ENCODE results near the gene TSPAN4.

Gene TSPAN4

GRCh38 chr11:852762-853161 lies 10.1 kb downstream of the TSPAN4 start:
- no peak overlapping the region for H3K9ac ChIP-seq (ENCODE audit: low read depth in 1 of 2, low read length in 2 of 2)
- no peak overlapping the region for H3K4me3 ChIP-seq (ENCODE audit: low read length in 2 of 2)
- no peaks in the 10 kb centered on the region for H3K9me3 ChIP-seq (ENCODE audit: control insufficient read depth in 2 of 2, low read length in 2 of 2)
- H3K27ac ChIP-seq (ENCODE audit: low read depth in 2 of 2, low read length in 2 of 2) = no peak overlapping the region
- peaks cover 6 to 8% of the 10 kb centered on the region in 2 donors for H3K4me1 ChIP-seq (ENCODE audit: control insufficient read depth in 2 of 2, insufficient read depth in 2 of 2, low read length in 2 of 2)
- no peaks in the 10 kb centered on the region for H3K36me3 ChIP-seq (ENCODE audit: control insufficient read depth in 2 of 2, insufficient read depth in 2 of 2, low read length in 2 of 2)
- peaks cover 16 to 19% of the 10 kb centered on the region in 2 donors for H3K27me3 ChIP-seq (ENCODE audit: control insufficient read depth in 2 of 2, insufficient read depth in 2 of 2, low read length in 2 of 2)

GRCh38 chr11:853682-854448 lies 11.2 kb downstream of the TSPAN4 start:
- Histone ChIP-seq H3K27ac (ENCODE audit: low read depth in 2 of 2, low read length in 2 of 2) (no peak overlapping the region), H3K27me3 (ENCODE audit: control insufficient read depth in 2 of 2, insufficient read depth in 2 of 2, low read length in 2 of 2) (peaks cover 11 to 13% of the 10 kb centered on the region in 2 donors), H3K36me3 (ENCODE audit: control insufficient read depth in 2 of 2, insufficient read depth in 2 of 2, low read length in 2 of 2) (no peaks in the 10 kb centered on the region), H3K4me3 (ENCODE audit: low read length in 2 of 2) (no peak overlapping the region), H3K9me3 (ENCODE audit: control insufficient read depth in 2 of 2, low read length in 2 of 2) (no peaks in the 10 kb centered on the region), H3K9ac (ENCODE audit: low read depth in 1 of 2, low read length in 2 of 2) (no peak overlapping the region), H3K4me1 (ENCODE audit: control insufficient read depth in 2 of 2, insufficient read depth in 2 of 2, low read length in 2 of 2) (peaks cover 0 to 3% of the 10 kb centered on the region in 2 donors)

- no peak overlapping the region for H3K4me3 ChIP-seq (ENCODE audit: low read length in 2 of 2)
- peaks cover under 1 to 5% of the 10 kb centered on the region in 2 donors for H3K4me1 ChIP-seq (ENCODE audit: control insufficient read depth in 2 of 2, insufficient read depth in 2 of 2, low read length in 2 of 2)
Observed at GRCh38 chr11:854601-855329, 12.1 kb downstream of the TSPAN4 start.

GRCh38 chr11:855330-855674 lies 12.7 kb downstream of the TSPAN4 start:
- Histone ChIP-seq H3K4me1 (ENCODE audit: control insufficient read depth in 2 of 2, insufficient read depth in 2 of 2, low read length in 2 of 2) (peaks cover 6 to 9% of the 10 kb centered on the region in 2 donors), H3K27ac (ENCODE audit: low read depth in 2 of 2, low read length in 2 of 2) (no peak overlapping the region), H3K9me3 (ENCODE audit: control insufficient read depth in 2 of 2, low read length in 2 of 2) (no peaks in the 10 kb centered on the region), H3K27me3 (ENCODE audit: control insufficient read depth in 2 of 2, insufficient read depth in 2 of 2, low read length in 2 of 2) (peaks cover 10 to 11% of the 10 kb centered on the region in 2 donors), H3K4me3 (ENCODE audit: low read length in 2 of 2) (no peak overlapping the region), H3K36me3 (ENCODE audit: control insufficient read depth in 2 of 2, insufficient read depth in 2 of 2, low read length in 2 of 2) (no peaks in the 10 kb centered on the region), H3K9ac (ENCODE audit: low read depth in 1 of 2, low read length in 2 of 2) (no peak overlapping the region)

More at GRCh38 chr11:854601-855329, 12.1 kb downstream of the TSPAN4 start:
- no peaks in the 10 kb centered on the region for H3K9me3 ChIP-seq (ENCODE audit: control insufficient read depth in 2 of 2, low read length in 2 of 2)
- no peaks in the 10 kb centered on the region for H3K36me3 ChIP-seq (ENCODE audit: control insufficient read depth in 2 of 2, insufficient read depth in 2 of 2, low read length in 2 of 2)
- no peak overlapping the region for H3K9ac ChIP-seq (ENCODE audit: low read depth in 1 of 2, low read length in 2 of 2)
- peaks cover 11 to 13% of the 10 kb centered on the region in 2 donors for H3K27me3 ChIP-seq (ENCODE audit: control insufficient read depth in 2 of 2, insufficient read depth in 2 of 2, low read length in 2 of 2)
- no peak overlapping the region for H3K27ac ChIP-seq (ENCODE audit: low read depth in 2 of 2, low read length in 2 of 2)

GRCh38 chr11:855796-856195 lies 13.1 kb downstream of the TSPAN4 start:
- H3K9ac ChIP-seq (ENCODE audit: low read depth in 1 of 2, low read length in 2 of 2) = no peak overlapping the region
- H3K27ac ChIP-seq (ENCODE audit: low read depth in 2 of 2, low read length in 2 of 2) = no peak overlapping the region
- peaks cover 6 to 9% of the 10 kb centered on the region in 2 donors for H3K4me1 ChIP-seq (ENCODE audit: control insufficient read depth in 2 of 2, insufficient read depth in 2 of 2, low read length in 2 of 2)
- H3K9me3 ChIP-seq (ENCODE audit: control insufficient read depth in 2 of 2, low read length in 2 of 2) = no peaks in the 10 kb centered on the region
- no peaks in the 10 kb centered on the region for H3K36me3 ChIP-seq (ENCODE audit: control insufficient read depth in 2 of 2, insufficient read depth in 2 of 2, low read length in 2 of 2)
- H3K27me3 ChIP-seq (ENCODE audit: control insufficient read depth in 2 of 2, insufficient read depth in 2 of 2, low read length in 2 of 2) = peaks cover 6 to 8% of the 10 kb centered on the region in 2 donors
- H3K4me3 ChIP-seq (ENCODE audit: low read length in 2 of 2) = no peak overlapping the region

- no peaks in the 10 kb centered on the region for H3K36me3 ChIP-seq (ENCODE audit: control insufficient read depth in 2 of 2, insufficient read depth in 2 of 2, low read length in 2 of 2)
- no peaks in the 10 kb centered on the region for H3K9me3 ChIP-seq (ENCODE audit: control insufficient read depth in 2 of 2, low read length in 2 of 2)
- H3K4me3 ChIP-seq (ENCODE audit: low read length in 2 of 2) = no peak overlapping the region
- no peak overlapping the region for H3K27ac ChIP-seq (ENCODE audit: low read depth in 2 of 2, low read length in 2 of 2)
- no peak overlapping the region for H3K9ac ChIP-seq (ENCODE audit: low read depth in 1 of 2, low read length in 2 of 2)
- H3K27me3 ChIP-seq (ENCODE audit: control insufficient read depth in 2 of 2, insufficient read depth in 2 of 2, low read length in 2 of 2) = peaks cover 1 to 6% of the 10 kb centered on the region in 2 donors
- H3K4me1 ChIP-seq (ENCODE audit: control insufficient read depth in 2 of 2, insufficient read depth in 2 of 2, low read length in 2 of 2) = peaks cover 6 to 9% of the 10 kb centered on the region in 2 donors
Observed at GRCh38 chr11:856397-856796, 13.7 kb downstream of the TSPAN4 start.

- Histone ChIP-seq H3K4me3 (ENCODE audit: low read length in 2 of 2) (no peak overlapping the region), H3K9ac (ENCODE audit: low read depth in 1 of 2, low read length in 2 of 2) (no peak overlapping the region), H3K27me3 (ENCODE audit: control insufficient read depth in 2 of 2, insufficient read depth in 2 of 2, low read length in 2 of 2) (peaks cover 3 to 16% of the 10 kb centered on the region in 2 donors), H3K27ac (ENCODE audit: low read depth in 2 of 2, low read length in 2 of 2) (no peak overlapping the region), H3K4me1 (ENCODE audit: control insufficient read depth in 2 of 2, insufficient read depth in 2 of 2, low read length in 2 of 2) (peaks cover 11 to 14% of the 10 kb centered on the region in 2 donors), H3K36me3 (ENCODE audit: control insufficient read depth in 2 of 2, insufficient read depth in 2 of 2, low read length in 2 of 2) (no peaks in the 10 kb centered on the region), H3K9me3 (ENCODE audit: control insufficient read depth in 2 of 2, low read length in 2 of 2) (no peaks in the 10 kb centered on the region)
Observed at GRCh38 chr11:858053-858761, 15.6 kb downstream of the TSPAN4 start.

- Histone ChIP-seq H3K27me3 (ENCODE audit: control insufficient read depth in 2 of 2, insufficient read depth in 2 of 2, low read length in 2 of 2) (peaks cover 3 to 21% of the 10 kb centered on the region in 2 donors), H3K27ac (ENCODE audit: low read depth in 2 of 2, low read length in 2 of 2) (no peak overlapping the region), H3K4me1 (ENCODE audit: control insufficient read depth in 2 of 2, insufficient read depth in 2 of 2, low read length in 2 of 2) (peaks cover 11 to 14% of the 10 kb centered on the region in 2 donors), H3K4me3 (ENCODE audit: low read length in 2 of 2) (no peak overlapping the region), H3K36me3 (ENCODE audit: control insufficient read depth in 2 of 2, insufficient read depth in 2 of 2, low read length in 2 of 2) (no peaks in the 10 kb centered on the region), H3K9ac (ENCODE audit: low read depth in 1 of 2, low read length in 2 of 2) (no peak overlapping the region), H3K9me3 (ENCODE audit: control insufficient read depth in 2 of 2, low read length in 2 of 2) (no peaks in the 10 kb centered on the region)
Observed at GRCh38 chr11:858762-859339, 16.2 kb downstream of the TSPAN4 start.

GRCh38 chr11:859394-860131 lies 16.9 kb downstream of the TSPAN4 start:
- peaks cover 3 to 28% of the 10 kb centered on the region in 2 donors for H3K27me3 ChIP-seq (ENCODE audit: control insufficient read depth in 2 of 2, insufficient read depth in 2 of 2, low read length in 2 of 2)
- H3K36me3 ChIP-seq (ENCODE audit: control insufficient read depth in 2 of 2, insufficient read depth in 2 of 2, low read length in 2 of 2) = no peaks in the 10 kb centered on the region
- H3K9ac ChIP-seq (ENCODE audit: low read depth in 1 of 2, low read length in 2 of 2) = no peak overlapping the region
- peaks cover 11 to 14% of the 10 kb centered on the region in 2 donors for H3K4me1 ChIP-seq (ENCODE audit: control insufficient read depth in 2 of 2, insufficient read depth in 2 of 2, low read length in 2 of 2)
- no peak overlapping the region for H3K27ac ChIP-seq (ENCODE audit: low read depth in 2 of 2, low read length in 2 of 2)
- H3K4me3 ChIP-seq (ENCODE audit: low read length in 2 of 2) = peak overlapping the region in 1 of 2 donors; percentile 33
- no peaks in the 10 kb centered on the region for H3K9me3 ChIP-seq (ENCODE audit: control insufficient read depth in 2 of 2, low read length in 2 of 2)

Measured in mucosa of rectum (tissue), 2 donors.